Measurements from ENCODE around the gene TRIM17.

GRCh38 chr1:228410671-228411070 lies 6.0 kb downstream of the TRIM17 start:
- TF ChIP-seq, protein P1, sequence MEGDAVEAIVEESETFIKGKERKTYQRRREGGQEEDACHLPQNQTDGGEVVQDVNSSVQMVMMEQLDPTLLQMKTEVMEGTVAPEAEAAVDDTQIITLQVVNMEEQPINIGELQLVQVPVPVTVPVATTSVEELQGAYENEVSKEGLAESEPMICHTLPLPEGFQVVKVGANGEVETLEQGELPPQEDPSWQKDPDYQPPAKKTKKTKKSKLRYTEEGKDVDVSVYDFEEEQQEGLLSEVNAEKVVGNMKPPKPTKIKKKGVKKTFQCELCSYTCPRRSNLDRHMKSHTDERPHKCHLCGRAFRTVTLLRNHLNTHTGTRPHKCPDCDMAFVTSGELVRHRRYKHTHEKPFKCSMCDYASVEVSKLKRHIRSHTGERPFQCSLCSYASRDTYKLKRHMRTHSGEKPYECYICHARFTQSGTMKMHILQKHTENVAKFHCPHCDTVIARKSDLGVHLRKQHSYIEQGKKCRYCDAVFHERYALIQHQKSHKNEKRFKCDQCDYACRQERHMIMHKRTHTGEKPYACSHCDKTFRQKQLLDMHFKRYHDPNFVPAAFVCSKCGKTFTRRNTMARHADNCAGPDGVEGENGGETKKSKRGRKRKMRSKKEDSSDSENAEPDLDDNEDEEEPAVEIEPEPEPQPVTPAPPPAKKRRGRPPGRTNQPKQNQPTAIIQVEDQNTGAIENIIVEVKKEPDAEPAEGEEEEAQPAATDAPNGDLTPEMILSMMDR (IDR thresholded peaks at IDR 0.05; ENCODE audit: low read depth, low read length) = no peak
- no peak for TF ChIP-seq MYC (IDR thresholded peaks at IDR 0.05; ENCODE audit: low read depth, low read length)

Data from NB4 (cell line).